Retinal pigment epithelial cell (primary cell): ENCODE measurements around the gene LGALS3BP.

Experiments
- DNase-seq: peaks from one replicate; pipeline ENCODE4 v3.0.0-alpha.2; 2010; ENCODE audit warnings: low read depth
- H3K4me3 ChIP-seq: 2 replicates; pipeline ENCODE4 v1.5.1; 2011; ENCODE audit warnings: mild to moderate bottlenecking, low read length, control low read depth, moderate library complexity
- TF ChIP-seq, protein P1 (sequence below): conservative IDR thresholded peaks from 2 replicates; pipeline ENCODE4 v1.5.1; 2011; ENCODE audit warnings: low read depth, low read length, control low read depth, inconsistent platforms

Gene LGALS3BP

DNA sequence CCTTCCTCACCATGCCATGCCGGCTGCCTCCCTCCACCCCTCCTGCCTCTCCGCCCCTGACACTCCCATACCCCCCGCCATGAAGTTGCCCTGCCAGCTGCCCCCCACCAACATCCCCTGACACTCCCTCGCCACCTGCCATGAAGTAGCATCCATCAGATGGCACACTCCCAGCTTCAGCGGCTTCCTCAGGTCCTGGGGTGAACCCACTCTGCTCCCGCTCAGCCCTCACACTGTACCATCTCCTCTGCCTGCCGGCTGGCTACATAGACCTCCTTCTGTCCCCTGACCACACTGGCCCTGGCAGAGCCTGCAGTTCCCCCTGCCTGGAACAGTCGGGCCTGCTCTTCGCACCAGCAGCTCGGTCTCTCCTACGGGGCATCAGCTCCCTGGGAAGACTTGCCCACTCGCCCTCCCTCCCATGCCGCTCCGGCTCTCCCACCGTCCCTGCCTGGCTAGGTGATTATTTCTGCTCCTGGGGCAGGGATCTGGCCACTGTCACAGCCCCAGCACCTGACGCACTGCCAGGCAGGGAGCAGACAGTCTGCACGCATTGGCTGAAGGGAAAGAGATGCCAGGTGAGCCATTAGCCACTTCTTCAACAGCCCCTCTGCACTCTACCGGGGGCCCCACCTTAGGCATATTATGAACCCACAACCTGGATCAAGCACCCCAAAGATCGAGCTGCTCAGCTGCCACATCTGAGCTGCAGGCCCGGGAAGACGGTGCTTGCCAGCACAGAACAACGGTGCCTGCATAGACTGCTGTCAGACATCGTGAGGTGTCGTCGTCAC lies 20.9 kb upstream of the LGALS3BP start:
- no peak for DNase-seq
- TF ChIP-seq, protein P1, sequence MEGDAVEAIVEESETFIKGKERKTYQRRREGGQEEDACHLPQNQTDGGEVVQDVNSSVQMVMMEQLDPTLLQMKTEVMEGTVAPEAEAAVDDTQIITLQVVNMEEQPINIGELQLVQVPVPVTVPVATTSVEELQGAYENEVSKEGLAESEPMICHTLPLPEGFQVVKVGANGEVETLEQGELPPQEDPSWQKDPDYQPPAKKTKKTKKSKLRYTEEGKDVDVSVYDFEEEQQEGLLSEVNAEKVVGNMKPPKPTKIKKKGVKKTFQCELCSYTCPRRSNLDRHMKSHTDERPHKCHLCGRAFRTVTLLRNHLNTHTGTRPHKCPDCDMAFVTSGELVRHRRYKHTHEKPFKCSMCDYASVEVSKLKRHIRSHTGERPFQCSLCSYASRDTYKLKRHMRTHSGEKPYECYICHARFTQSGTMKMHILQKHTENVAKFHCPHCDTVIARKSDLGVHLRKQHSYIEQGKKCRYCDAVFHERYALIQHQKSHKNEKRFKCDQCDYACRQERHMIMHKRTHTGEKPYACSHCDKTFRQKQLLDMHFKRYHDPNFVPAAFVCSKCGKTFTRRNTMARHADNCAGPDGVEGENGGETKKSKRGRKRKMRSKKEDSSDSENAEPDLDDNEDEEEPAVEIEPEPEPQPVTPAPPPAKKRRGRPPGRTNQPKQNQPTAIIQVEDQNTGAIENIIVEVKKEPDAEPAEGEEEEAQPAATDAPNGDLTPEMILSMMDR = no peak
- H3K4me3 ChIP-seq = no peak overlapping the region

DNA sequence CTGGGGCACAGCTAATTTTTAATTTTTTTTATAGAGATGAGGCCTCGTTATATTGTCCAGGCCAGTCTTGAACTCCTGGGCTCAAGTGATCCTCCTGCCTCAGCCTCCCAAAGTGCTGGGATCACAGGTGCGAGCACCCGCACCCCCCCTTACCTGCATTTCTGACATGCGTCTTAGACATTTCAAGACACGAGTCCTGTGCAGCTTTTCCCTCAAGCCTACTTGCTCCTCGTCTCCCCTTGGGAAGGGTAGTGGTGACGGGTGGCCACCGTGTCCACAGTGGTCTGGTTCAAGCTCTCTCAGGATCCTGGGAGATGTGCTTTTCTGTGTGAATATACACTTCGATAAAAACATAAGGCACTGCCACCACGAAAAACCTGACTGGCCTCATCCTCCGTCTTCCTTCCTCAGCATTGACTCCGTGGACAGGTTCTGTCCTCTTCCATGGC lies 20.2 kb upstream of the LGALS3BP start:
- H3K4me3 ChIP-seq = no peak overlapping the region
- TF ChIP-seq, protein P1 = no peak
- no peak for DNase-seq

DNA sequence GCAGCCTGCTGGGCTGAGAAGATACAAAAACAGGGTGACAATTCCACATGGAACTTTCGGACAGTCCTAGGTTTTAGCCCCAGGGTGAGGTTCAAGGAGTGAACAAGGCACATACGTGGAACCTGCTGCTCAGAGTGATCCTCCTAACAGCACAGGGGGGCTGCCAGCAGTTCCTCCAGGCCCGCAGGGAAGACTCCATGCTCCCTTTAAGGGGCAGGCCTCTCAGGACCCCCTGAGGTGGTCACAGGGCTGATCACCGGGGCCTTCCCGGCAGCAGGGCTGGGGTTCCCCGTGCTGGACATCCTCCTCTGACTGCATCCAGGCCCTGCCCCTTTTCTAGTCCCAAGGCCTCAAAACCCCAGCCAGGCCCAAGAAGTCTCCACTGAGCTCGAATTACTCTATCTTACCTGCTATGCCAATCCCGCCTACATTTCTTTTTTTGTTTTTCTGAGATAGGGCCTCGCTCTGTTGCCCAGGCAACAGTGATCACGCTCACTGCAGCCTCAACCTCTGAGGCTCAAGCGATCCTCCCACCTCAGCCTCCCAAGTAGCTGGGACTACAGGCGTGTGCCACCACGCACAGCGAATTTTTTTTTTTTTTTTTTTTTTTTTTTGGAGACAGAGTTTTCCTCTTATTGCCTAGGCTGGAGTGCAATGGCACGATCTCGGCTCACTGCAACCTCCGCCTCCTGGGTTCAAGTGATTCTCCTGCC lies 19.5 kb upstream of the LGALS3BP start:
- no peak overlapping the region for H3K4me3 ChIP-seq

DNA sequence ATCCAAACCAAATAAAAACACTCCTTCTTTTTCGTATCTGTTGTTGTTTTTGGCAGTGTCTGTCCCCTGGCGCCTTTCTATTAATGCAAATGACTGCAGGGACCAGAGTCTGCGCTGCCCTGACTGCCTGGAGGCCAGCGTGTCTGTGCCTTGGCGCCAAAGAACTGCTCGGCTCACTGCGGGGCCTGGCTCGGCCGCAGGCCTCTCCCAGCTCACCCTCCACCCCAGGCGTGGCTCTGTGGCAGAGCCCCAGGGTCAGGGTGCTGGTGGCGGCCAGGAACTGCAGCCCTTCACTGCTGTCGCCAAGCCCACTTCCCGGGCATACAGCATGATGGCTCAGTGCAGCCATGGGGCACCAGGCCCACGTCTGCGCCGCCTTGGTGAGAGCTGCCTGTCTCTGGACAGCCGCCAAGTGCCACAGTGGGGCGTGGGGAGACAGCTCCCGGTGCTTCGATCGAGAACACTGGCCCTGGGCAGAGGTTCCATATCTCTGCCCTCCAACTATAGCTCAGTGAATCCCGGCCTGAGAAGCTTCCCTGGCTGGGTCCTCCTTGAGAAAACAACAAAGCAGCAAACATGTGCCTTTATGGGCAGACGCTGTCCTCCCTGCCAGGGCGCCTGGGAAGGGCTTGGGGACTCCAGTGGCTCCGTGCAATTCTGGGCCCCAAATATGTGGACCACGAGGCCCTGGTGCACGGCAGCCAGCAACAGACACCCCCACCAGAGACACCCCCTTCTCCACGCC lies 18.8 kb upstream of the LGALS3BP start:
- TF ChIP-seq, protein P1 = no peak
- no peak overlapping the region for H3K4me3 ChIP-seq
- no peak for DNase-seq

More for the DNA sequence above, 19.5 kb upstream of the LGALS3BP start:
- TF ChIP-seq, protein P1 = no peak
- DNase-seq = no peak

DNA sequence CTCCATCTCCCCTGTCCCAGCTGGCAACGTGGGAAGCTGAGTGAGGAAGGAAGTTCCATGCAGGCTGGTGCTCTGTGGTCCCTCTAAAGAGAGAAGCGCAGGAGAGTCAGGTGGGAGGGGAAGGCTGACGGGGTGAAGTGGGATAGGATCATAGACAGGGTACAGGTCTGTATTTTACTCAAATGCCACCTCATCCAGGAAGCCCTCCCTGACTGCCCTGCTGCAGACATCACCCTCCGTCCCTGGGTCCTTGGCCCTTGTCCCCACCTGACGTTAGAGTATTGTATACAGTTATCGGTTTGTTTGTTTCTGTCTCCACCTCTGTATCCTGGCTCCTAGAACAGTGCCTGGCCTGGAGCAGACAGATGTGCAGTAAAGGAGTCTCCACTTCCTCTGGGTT lies 18.2 kb upstream of the LGALS3BP start:
- DNase-seq = no peak

DNA sequence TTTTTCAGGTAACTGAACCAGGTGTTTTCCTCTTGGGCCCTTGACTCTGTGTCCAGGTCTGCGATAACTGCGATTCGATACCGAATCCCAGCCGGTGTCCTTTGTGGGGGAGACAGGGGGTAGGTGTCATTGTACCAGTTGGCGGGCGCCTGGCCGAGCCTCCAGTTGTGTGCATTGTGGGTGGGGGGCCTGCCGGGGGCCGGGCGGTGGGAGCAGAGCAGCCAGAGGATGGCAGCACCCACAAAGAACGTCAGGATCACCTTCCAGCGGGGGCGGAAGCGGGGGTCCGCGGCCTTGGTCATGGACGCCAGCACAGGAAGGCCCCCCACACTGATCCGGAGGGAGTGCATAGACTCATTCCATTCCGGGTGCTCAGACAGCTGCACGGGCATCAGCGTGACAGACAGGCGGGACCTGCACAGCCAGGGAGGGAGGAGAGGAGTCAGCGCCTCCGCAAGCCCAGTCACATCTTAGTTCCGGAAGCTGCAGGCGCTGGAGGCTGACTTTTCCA lies 17.6 kb upstream of the LGALS3BP start:
- DNase-seq = no peak
- TF ChIP-seq, protein P1 = no peak
- no peak overlapping the region for H3K4me3 ChIP-seq

More for the DNA sequence above, 18.2 kb upstream of the LGALS3BP start:
- no peak overlapping the region for H3K4me3 ChIP-seq
- TF ChIP-seq, protein P1 = no peak
